ENCODE measurements around the gene POFUT2.

The POFUT2 gene

DNA sequence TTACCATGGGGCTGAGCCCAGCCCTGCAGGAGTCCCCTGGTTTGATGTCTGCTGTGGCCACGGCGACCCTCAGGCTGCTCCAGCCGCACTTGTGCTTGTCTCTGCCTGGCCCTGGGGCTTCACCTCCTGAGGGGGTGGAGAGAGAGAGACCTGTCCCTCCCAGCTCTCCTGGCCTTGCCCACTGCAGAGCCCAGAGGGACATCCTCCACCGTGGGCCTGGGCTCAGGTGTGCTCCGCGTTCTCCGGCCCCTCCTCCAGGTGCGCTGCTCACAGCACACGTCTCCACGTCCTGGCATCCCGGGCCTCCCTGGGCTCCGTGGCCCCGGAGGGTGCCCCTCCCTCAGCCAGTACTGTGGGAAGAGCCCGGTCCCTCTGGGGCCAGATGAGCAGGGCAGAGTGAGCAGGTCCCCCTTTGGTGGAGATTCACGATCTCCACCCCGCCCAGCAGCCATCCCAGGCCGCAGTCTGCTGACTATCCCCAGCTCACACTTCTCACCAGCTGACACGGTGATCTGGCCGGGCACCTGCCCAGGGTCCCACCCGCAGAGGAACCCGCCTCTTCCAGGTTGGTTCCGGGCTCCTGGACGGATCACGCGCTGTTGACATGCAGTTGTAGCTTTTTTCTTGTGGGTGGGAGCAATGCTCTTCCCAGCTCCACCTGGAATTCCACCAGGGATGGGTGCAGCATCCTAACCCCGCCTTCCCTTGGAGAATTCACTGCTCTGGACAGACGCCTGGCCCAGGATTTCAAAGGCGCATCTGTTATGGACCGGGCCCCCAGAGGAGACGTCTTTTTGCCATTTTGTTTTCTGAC lies 41.8 kb upstream of the POFUT2 start:
- peak overlapping the region; percentile 90 for H3K9ac ChIP-seq (ENCODE audit: insufficient read length, low read depth)
- H3K36me3 ChIP-seq (ENCODE audit: insufficient read depth, insufficient read length, low read length) = peaks cover 24% of the 10 kb centered on the region
- H3K4me1 ChIP-seq (ENCODE audit: insufficient read depth, insufficient read length) = peaks cover 70% of the 10 kb centered on the region
- TF ChIP-seq ZNF274 (IDR thresholded peaks at IDR 0.05; ENCODE audit: low read depth, low read length) = no peak
- TF ChIP-seq SUZ12 (IDR thresholded peaks at IDR 0.05; ENCODE audit: extremely low read depth, insufficient read depth, insufficient read length) = no peak
- TF ChIP-seq YY1 (IDR thresholded peaks at IDR 0.05; ENCODE audit: insufficient read depth, insufficient read length) = no peak
- DNase-seq (ENCODE audit: low read depth, low spot score) = no peak
- H3K4me3 ChIP-seq (ENCODE audit: insufficient read length, low read depth) = peak overlapping the region; percentile 47
- H3K27me3 ChIP-seq (ENCODE audit: insufficient read depth, insufficient read length) = peaks cover 1% of the 10 kb centered on the region
- H3K9me3 ChIP-seq (ENCODE audit: insufficient read depth, low read length) = no peaks in the 10 kb centered on the region

GRCh38 chr21:45328198-45329091 lies 40.8 kb upstream of the POFUT2 start:
- TF ChIP-seq SUZ12 (IDR thresholded peaks at IDR 0.05; ENCODE audit: extremely low read depth, insufficient read depth, insufficient read length) (no peak), YY1 (IDR thresholded peaks at IDR 0.05; ENCODE audit: insufficient read depth, insufficient read length) (no peak), ZNF274 (IDR thresholded peaks at IDR 0.05; ENCODE audit: low read depth, low read length) (no peak)
- DNase-seq (ENCODE audit: low read depth, low spot score) = no peak
- Histone ChIP-seq H3K9me3 (ENCODE audit: insufficient read depth, low read length) (no peaks in the 10 kb centered on the region), H3K4me3 (ENCODE audit: insufficient read length, low read depth) (peak overlapping the region; percentile 47), H3K9ac (ENCODE audit: insufficient read length, low read depth) (peak overlapping the region; percentile 90), H3K36me3 (ENCODE audit: insufficient read depth, insufficient read length, low read length) (peaks cover 24% of the 10 kb centered on the region), H3K4me1 (ENCODE audit: insufficient read depth, insufficient read length) (peaks cover 63% of the 10 kb centered on the region), H3K27me3 (ENCODE audit: insufficient read depth, insufficient read length) (no peaks in the 10 kb centered on the region)

DNA sequence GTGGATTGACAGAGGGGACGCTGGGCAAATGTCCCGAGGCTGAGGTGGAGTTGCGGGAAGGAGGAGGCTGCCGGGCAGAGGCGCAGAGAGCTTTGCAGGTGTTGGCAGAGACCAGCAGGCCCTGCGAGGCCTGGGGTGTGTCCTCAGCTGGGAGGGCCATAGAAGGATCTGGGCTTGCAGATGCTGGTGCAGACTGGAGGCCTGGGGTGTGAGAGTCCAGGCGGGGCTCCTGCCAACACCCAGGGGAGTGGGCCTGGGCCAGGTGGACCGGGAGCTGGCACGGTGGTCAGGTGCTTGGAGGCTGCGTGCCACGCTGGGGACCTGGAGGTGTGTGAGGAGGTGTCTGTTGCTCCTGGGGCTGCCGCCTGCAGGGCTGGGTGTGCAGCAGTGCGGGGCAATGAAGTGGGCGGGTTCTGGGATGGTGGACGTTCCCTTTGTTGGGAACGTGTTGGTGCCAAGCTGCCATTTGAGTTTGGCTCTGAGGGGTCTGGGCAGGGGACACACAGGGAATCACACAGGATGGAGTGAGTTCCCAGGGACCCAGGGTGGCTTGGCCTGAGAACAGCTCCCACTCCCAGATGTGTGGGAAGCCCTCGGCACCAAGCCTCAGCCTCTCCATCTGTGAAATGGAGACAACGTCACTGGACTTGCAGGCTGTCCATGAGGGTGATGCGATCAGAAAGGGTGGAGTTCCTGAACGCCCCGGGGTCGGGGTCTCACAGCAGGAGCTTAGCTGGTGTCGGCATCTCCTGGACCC lies 39.9 kb upstream of the POFUT2 start:
- no peak for DNase-seq (ENCODE audit: low read depth, low spot score)
- Histone ChIP-seq H3K4me3 (ENCODE audit: insufficient read length, low read depth) (no peak overlapping the region), H3K9ac (ENCODE audit: insufficient read length, low read depth) (peak overlapping the region; percentile 38), H3K36me3 (ENCODE audit: insufficient read depth, insufficient read length, low read length) (peaks cover 24% of the 10 kb centered on the region), H3K4me1 (ENCODE audit: insufficient read depth, insufficient read length) (peaks cover 63% of the 10 kb centered on the region), H3K9me3 (ENCODE audit: insufficient read depth, low read length) (no peaks in the 10 kb centered on the region), H3K27me3 (ENCODE audit: insufficient read depth, insufficient read length) (no peaks in the 10 kb centered on the region)
- TF ChIP-seq SUZ12 (IDR thresholded peaks at IDR 0.05; ENCODE audit: extremely low read depth, insufficient read depth, insufficient read length) = no peak
- TF ChIP-seq ZNF274 (IDR thresholded peaks at IDR 0.05; ENCODE audit: low read depth, low read length) = no peak
- no peak for TF ChIP-seq YY1 (IDR thresholded peaks at IDR 0.05; ENCODE audit: insufficient read depth, insufficient read length)

DNA sequence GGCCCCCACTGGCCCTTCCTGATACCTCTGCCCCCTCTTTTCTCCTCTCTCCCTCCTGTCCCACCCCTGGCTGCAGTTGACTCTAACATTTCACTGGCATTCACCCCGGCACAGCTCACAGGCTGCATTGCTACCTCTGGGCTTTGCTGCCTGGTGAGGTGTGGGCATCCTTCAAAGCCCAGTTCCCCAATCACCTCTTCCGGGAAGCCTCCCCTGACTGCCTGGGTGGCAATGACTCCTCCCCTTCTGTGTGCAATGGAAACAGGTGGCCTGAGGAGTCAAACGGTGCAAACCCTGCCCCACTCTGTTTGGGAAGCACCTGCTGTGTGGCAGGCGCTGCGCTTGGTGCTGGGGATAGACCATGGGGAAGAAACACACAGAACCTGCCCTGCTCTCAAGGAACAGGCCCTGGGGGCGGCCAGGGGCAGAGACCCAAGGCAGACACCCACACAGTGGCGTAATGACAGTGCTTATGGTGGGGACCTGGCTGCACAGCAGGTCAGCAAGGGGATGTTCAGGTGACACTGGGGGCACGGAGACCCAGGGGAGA lies 39.3 kb upstream of the POFUT2 start:
- H3K9ac ChIP-seq (ENCODE audit: insufficient read length, low read depth) = peak overlapping the region; percentile 38
- no peak for DNase-seq (ENCODE audit: low read depth, low spot score)
- no peak overlapping the region for H3K4me3 ChIP-seq (ENCODE audit: insufficient read length, low read depth)
- TF ChIP-seq ZNF274 (IDR thresholded peaks at IDR 0.05; ENCODE audit: low read depth, low read length) = no peak
- TF ChIP-seq YY1 (IDR thresholded peaks at IDR 0.05; ENCODE audit: insufficient read depth, insufficient read length) = no peak
- TF ChIP-seq SUZ12 (IDR thresholded peaks at IDR 0.05; ENCODE audit: extremely low read depth, insufficient read depth, insufficient read length) = no peak
- H3K9me3 ChIP-seq (ENCODE audit: insufficient read depth, low read length) = no peaks in the 10 kb centered on the region
- peaks cover 65% of the 10 kb centered on the region for H3K4me1 ChIP-seq (ENCODE audit: insufficient read depth, insufficient read length)
- H3K27me3 ChIP-seq (ENCODE audit: insufficient read depth, insufficient read length) = no peaks in the 10 kb centered on the region
- peaks cover 24% of the 10 kb centered on the region for H3K36me3 ChIP-seq (ENCODE audit: insufficient read depth, insufficient read length, low read length)

- no peak overlapping the region for H3K4me3 ChIP-seq (ENCODE audit: insufficient read length, low read depth)
- TF ChIP-seq YY1 (IDR thresholded peaks at IDR 0.05; ENCODE audit: insufficient read depth, insufficient read length) = no peak
- no peak overlapping the region for H3K9ac ChIP-seq (ENCODE audit: insufficient read length, low read depth)
- DNase-seq (ENCODE audit: low read depth, low spot score) = no peak
- H3K4me1 ChIP-seq (ENCODE audit: insufficient read depth, insufficient read length) = peaks cover 62% of the 10 kb centered on the region
- H3K36me3 ChIP-seq (ENCODE audit: insufficient read depth, insufficient read length, low read length) = peaks cover 24% of the 10 kb centered on the region
- H3K9me3 ChIP-seq (ENCODE audit: insufficient read depth, low read length) = no peaks in the 10 kb centered on the region
- H3K27me3 ChIP-seq (ENCODE audit: insufficient read depth, insufficient read length) = no peaks in the 10 kb centered on the region
Observed at GRCh38 chr21:45326169-45326851, 38.6 kb upstream of the POFUT2 start.
